HG02642 (cell line): Measurements from ENCODE around the gene ARL8A.
"Not testable (repeated sequence)": the region's sequence is repeated elsewhere in the genome, so short reads cannot be mapped to it uniquely, and the experiment has no call there.

Experiments used
- ATAC-seq: cut with Tn5 transposase; IDR thresholded peaks from one replicate; pipeline ENCODE4 v1.9.1; 2021; ENCODE audit warnings: mild to moderate bottlenecking; ENCODE audit not compliant: unreplicated experiment, poor library complexity

ARL8A gene

DNA sequence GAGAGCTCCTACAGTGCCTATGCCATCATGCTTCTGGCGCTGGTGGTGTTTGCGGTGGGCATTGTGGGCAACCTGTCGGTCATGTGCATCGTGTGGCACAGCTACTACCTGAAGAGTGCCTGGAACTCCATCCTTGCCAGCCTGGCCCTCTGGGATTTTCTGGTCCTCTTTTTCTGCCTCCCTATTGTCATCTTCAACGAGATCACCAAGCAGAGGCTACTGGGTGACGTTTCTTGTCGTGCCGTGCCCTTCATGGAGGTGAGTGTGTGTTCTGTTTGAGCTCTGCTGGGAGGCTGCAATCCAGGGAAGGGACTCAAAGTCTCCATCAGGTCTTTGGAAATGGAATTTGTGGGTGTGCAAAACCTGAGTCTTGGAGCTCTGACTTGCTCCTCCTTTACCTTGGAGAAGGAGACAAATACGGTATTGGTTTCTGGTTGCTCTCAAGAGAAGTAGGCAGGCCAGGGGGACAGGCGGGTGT is 21.2 kb downstream of the ARL8A start:
- no peak for ATAC-seq

GRCh38 chr1:202122639-202123335 is 21.8 kb downstream of the ARL8A start, which contains the start of gene GPR37L1:
Gene GPR37L1, plus strand, starts transcription at chr1:202122917. Its CDS starts 47 bp downstream, at chr1:202122964.
- no peak for ATAC-seq

DNA sequence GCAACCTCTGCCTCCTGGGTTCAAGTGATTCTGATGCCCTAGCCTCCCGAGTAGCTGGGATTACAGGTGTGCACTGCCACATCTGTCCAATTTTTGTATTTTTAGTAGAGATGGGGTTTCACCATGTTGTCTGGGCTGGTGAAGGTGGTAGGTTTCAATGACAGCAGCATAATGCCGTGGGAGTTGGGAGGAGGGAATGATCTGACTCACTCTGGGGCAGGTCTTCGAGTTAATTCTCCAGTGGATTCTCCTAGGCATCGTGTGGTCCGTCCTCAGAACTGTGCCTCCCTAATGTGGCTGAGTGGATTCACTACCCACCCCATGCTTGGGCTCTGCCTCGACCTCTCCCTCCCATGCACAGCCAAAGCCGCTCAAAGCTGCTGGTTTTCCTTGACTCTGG is 23.5 kb downstream of the ARL8A start:
- ATAC-seq, result no peak

DNA sequence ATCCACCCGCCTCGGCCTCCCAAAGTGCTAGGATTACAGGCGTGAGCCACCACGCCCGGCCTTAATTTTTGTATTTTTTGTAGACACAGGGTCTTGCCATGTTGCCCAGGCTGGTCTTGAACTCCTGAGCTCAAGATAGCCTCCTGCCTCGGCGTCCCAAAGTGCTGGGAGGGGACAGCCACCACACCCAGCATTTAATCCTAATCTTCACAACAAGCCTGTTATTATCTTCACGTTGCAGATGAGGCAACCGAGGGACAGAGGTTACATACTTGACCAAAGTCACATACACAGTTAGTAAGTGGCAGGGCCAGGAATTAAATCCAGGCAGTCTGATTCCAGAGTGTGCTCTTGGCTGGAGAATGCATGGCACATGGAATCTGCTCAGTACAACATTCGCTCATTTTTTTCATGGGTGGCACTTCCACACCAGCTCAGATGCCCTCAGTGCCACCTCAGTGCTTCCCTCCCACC is 26.6 kb downstream of the ARL8A start:
- no peak for ATAC-seq

- no peak for ATAC-seq
These were observed 28.2 kb downstream of the ARL8A start for GRCh38 chr1:202116287-202116686.

GRCh38 chr1:202113690-202114300 is 30.7 kb downstream of the ARL8A start:
- ATAC-seq, result no peak

- ATAC-seq, result no peak
These were observed 31.5 kb downstream of the ARL8A start for GRCh38 chr1:202112859-202113689.

- ATAC-seq, result not testable (repeated sequence)
These were observed 32.9 kb downstream of the ARL8A start for GRCh38 chr1:202111589-202111988.

- ATAC-seq, result no peak
These were observed 33.6 kb downstream of the ARL8A start for GRCh38 chr1:202110977-202111376.

- ATAC-seq, result no peak
These were observed 36.5 kb downstream of the ARL8A start for GRCh38 chr1:202107801-202108731.

DNA sequence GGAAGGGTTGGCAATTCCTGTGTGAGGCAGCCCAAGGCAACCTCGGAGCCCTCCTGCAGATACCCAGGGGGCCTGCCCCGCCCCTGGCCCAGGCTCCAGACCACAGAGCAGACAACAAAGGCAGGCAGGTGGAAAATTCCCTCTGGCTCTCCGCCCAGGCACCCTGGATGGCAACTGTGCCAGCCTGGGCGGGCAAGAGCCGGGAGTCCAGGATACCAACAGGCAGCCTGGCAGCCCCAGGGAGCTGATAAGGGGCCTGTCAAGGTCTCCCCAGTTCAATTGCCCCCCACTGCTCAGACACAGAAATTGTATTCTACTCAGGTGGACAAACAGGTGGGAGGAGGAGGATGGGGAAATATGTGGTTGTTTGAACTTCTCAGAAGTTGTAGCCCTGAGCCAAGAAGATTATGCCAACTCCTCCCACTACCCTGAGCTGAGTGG is 37.2 kb downstream of the ARL8A start:
- no peak for ATAC-seq

- ATAC-seq, result no peak
These were observed 37.9 kb downstream of the ARL8A start for GRCh38 chr1:202106340-202107254.

- no peak for ATAC-seq
These were observed 38.8 kb downstream of the ARL8A start for GRCh38 chr1:202105571-202106339.

- ATAC-seq, result no peak
These were observed 40.5 kb downstream of the ARL8A start for GRCh38 chr1:202104073-202104472.

- no peak for ATAC-seq
These were observed 43.4 kb downstream of the ARL8A start for GRCh38 chr1:202101184-202101583.

GRCh38 chr1:202093858-202094257 is 50.7 kb downstream of the ARL8A start:
- no peak for ATAC-seq

DNA sequence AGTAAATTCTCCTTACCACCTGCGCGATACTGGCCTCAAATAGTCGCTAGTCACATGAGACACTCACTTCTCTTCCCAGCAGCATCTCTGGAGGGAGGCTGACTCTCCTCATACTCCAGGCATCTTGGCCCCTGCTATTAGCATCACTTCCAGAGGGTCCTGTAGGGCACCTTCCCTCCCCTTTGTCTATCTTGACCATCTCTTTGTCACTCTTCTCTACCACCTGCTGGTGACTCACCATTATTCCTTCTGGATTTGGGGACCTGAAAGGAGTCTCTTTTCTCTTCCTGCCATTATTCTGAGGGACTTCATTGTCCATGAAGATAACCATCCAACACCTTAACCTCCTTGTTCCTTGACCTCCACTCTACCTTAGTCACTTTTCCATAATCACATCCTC is 53.5 kb downstream of the ARL8A start:
- no peak for ATAC-seq

- ATAC-seq, result no peak
These were observed 56.3 kb downstream of the ARL8A start for GRCh38 chr1:202088206-202088605.
